Endothelial cell (in vitro differentiated cells): ENCODE results near the gene SETD2. TPM values are rescaled to one million over a fixed set of nuclear protein-coding genes. Genes with fewer than 3 reads are reported as not detected.
"Not testable (repeated sequence)": the region's sequence is repeated elsewhere in the genome, so short reads cannot be mapped to it uniquely, and the experiment has no call there.

Experiments
- DNase-seq: peaks from one replicate; pipeline ENCODE4 v3.0.0; 2021; ENCODE audit warnings: low spot score
- H3K27ac Mint-ChIP-seq: one replicate; pipeline ENCODE4 v1.8.0; 2021; ENCODE audit warnings: mixed read lengths, inconsistent platforms; ENCODE audit not compliant: unreplicated experiment
- H3K27me3 Mint-ChIP-seq: one replicate; pipeline ENCODE4 v1.8.0; 2021; ENCODE audit warnings: mild to moderate bottlenecking, moderate library complexity, mixed read lengths, inconsistent platforms; ENCODE audit not compliant: unreplicated experiment
- H3K36me3 Mint-ChIP-seq: one replicate; pipeline ENCODE4 v1.8.0; 2021; ENCODE audit warnings: mild to moderate bottlenecking, low read depth, mixed read lengths, inconsistent platforms; ENCODE audit not compliant: unreplicated experiment
- H3K4me1 Mint-ChIP-seq: one replicate; pipeline ENCODE4 v1.8.0; 2021; ENCODE audit warnings: mild to moderate bottlenecking, mixed read lengths, inconsistent platforms; ENCODE audit not compliant: unreplicated experiment
- H3K4me3 Mint-ChIP-seq: one replicate; pipeline ENCODE4 v1.8.0; 2021; ENCODE audit warnings: mild to moderate bottlenecking, mixed read lengths, inconsistent platforms; ENCODE audit not compliant: unreplicated experiment
- H3K9me3 Mint-ChIP-seq: one replicate; pipeline ENCODE4 v1.8.0; 2021; ENCODE audit warnings: mixed read lengths, inconsistent platforms; ENCODE audit not compliant: unreplicated experiment
- CTCF ChIP-seq: fragments of 200-600 bp; sonication (generic); IDR thresholded peaks from one replicate; pipeline ENCODE4 v1.5.0; 2021; ENCODE audit warnings: antibody characterized with exemption; ENCODE audit not compliant: unreplicated experiment
- total RNA-seq: library from RNA; stranded (reverse); fragmentation: NEBNext Ultra II Directional; extraction: Animal tissue kit (Norgen Biotek cat#: 25700); gene quantifications from one replicate; pipeline ENCODE4 v1.2.1, GENCODE V29; 2021; ENCODE audit not compliant: unreplicated experiment

The SETD2 gene
- total RNA-seq, 1 donor from 2014 or later = 51.4 TPM

GRCh38 chr3:47042231-47042791 lies 121.6 kb downstream of the SETD2 start:
- Mint-ChIP-seq H3K9me3 (no peaks in the 10 kb centered on the region), H3K4me1 (no peaks in the 10 kb centered on the region), H3K36me3 (peaks cover 27% of the 10 kb centered on the region), H3K27me3 (no peaks in the 10 kb centered on the region), H3K27ac (no peak overlapping the region), H3K4me3 (no peak overlapping the region)
- DNase-seq = no peak
- no peak for TF ChIP-seq CTCF

- no peaks in the 10 kb centered on the region for H3K4me1 Mint-ChIP-seq
- H3K4me3 Mint-ChIP-seq = no peak overlapping the region
- no peaks in the 10 kb centered on the region for H3K9me3 Mint-ChIP-seq
- H3K27ac Mint-ChIP-seq = no peak overlapping the region
- H3K36me3 Mint-ChIP-seq = peaks cover 27% of the 10 kb centered on the region
- no peak for DNase-seq
- no peaks in the 10 kb centered on the region for H3K27me3 Mint-ChIP-seq
- no peak for TF ChIP-seq CTCF
Measured at GRCh38 chr3:47041114-47041513, 122.8 kb downstream of the SETD2 start.

GRCh38 chr3:47037302-47037701 lies 126.6 kb downstream of the SETD2 start:
- H3K4me1 Mint-ChIP-seq, H3K27ac Mint-ChIP-seq, DNase-seq, H3K27me3 Mint-ChIP-seq, H3K9me3 Mint-ChIP-seq: not testable (repeated sequence)
- H3K36me3 Mint-ChIP-seq = peaks cover 41% of the 10 kb centered on the region
- peak overlapping the region; percentile 31 for H3K4me3 Mint-ChIP-seq

- peaks cover 40% of the 10 kb centered on the region for H3K36me3 Mint-ChIP-seq
- H3K9me3 Mint-ChIP-seq = no peaks in the 10 kb centered on the region
- no peak overlapping the region for H3K27ac Mint-ChIP-seq
- no peaks in the 10 kb centered on the region for H3K4me1 Mint-ChIP-seq
- no peak for TF ChIP-seq CTCF
- no peak overlapping the region for H3K4me3 Mint-ChIP-seq
- DNase-seq = no peak
- peaks cover 3% of the 10 kb centered on the region for H3K27me3 Mint-ChIP-seq
Measured at GRCh38 chr3:47036145-47036544, 127.8 kb downstream of the SETD2 start.

GRCh38 chr3:47035645-47036044 lies 128.3 kb downstream of the SETD2 start:
- no peaks in the 10 kb centered on the region for H3K9me3 Mint-ChIP-seq
- no peak for DNase-seq
- H3K4me3 Mint-ChIP-seq = no peak overlapping the region
- TF ChIP-seq CTCF = no peak
- H3K4me1 Mint-ChIP-seq = no peaks in the 10 kb centered on the region
- no peak overlapping the region for H3K27ac Mint-ChIP-seq
- H3K27me3 Mint-ChIP-seq = peaks cover 3% of the 10 kb centered on the region
- H3K36me3 Mint-ChIP-seq = peaks cover 35% of the 10 kb centered on the region
